ENCODE data around the gene PHF3.

GRCh38 chr6:63750400-63750799 is 114.8 kb downstream of the PHF3 start:
- TF ChIP-seq EZH2 (IDR thresholded peaks at IDR 0.05; ENCODE audit: insufficient read depth, poor library complexity, severe bottlenecking) (no peak), EZH2phosphoT487 (IDR thresholded peaks at IDR 0.05; ENCODE audit: insufficient read depth, low read depth) (no peak)
